ENCODE data around the gene KBTBD12. TPM values are rescaled to one million over a fixed set of nuclear protein-coding genes. Genes with fewer than 3 reads are reported as not detected.

Gene KBTBD12
- polyA plus RNA-seq, 2 of the 4 experiments (the other 2 are of a cell fraction) = not detected

DNA sequence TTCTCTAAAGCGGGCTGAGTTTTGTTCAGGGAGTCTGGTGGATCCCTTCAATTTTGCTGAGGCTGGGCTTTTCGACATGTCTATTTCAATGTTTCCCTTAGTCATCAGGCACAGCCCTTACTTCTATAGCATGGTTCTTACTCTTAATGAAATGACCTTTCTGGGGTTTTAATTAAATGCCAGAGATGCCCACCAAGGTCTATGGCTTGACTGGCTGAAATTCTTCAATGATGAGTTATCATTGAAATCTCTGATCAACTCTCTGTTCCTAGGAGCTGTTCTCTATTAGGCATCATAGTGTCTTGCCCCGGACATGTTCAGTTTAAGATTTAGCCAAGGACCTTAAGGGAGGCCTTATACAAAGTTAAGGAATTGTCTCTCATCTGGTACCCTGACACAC lies 33.4 kb upstream of the KBTBD12 start:
- TF ChIP-seq SREBF2 (IDR thresholded peaks at IDR 0.05) (no peak), MAFK (IDR thresholded peaks at IDR 0.05; ENCODE audit: partially characterized antibody) (peak; percentile 35)
- no peak overlapping the region for H3K4me2 ChIP-seq
- WGBS (ENCODE audit: missing lambda C conversion rate) = 82% methylated on average over 3 of the region's 3 CpGs
- CTCF ChIA-PET = no interaction called here
- DNase-seq (ENCODE audit: low read depth in 1 of 2, low spot score in 1 of 2) (no peak), FAIRE-seq (no peak), ATAC-seq (no peak)
- H3K4me1 ChIP-seq = no peaks in the 10 kb centered on the region
- H3K9me3 ChIP-seq = no peaks in the 10 kb centered on the region
- no peak overlapping the region for H3K4me3 ChIP-seq
- no peak overlapping the region for H3K27ac ChIP-seq
- POLR2A ChIA-PET = no interaction called here

DNA sequence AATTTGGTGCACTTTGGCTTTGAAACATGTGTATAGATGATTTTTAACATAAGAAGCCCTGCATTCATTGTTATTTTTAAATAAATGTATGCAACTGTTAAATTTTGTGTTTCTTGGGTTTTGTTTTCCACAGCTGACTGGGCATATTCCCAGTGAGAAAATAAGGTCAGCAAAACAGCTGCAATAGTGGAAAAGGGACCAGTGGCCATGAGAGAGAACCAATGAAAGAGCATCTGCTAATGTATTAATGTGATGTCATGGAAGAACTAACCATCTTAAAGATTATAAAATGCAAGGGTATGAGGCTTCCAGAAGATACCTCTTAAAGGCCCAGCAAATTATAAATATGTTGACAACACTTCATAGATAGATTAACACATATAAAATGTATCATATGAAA lies 31.0 kb upstream of the KBTBD12 start:
- no peak overlapping the region for H3K27ac ChIP-seq
- no peaks in the 10 kb centered on the region for H3K4me1 ChIP-seq
- CTCF ChIA-PET = no interaction called here
- DNase-seq (ENCODE audit: low read depth in 1 of 2, low spot score in 1 of 2) (no peak), ATAC-seq (no peak), FAIRE-seq (no peak)
- H3K4me3 ChIP-seq = no peak overlapping the region
- POLR2A ChIA-PET = no interaction called here
- TF ChIP-seq NFE2L2 (conservative IDR thresholded peaks at IDR 0.05; ENCODE audit: low read length) (no peak), SREBF2 (IDR thresholded peaks at IDR 0.05) (no peak), EHMT2 (IDR thresholded peaks at IDR 0.05; ENCODE audit: low read depth) (no peak), HOXA7 (CRISPR knock-in tag; IDR thresholded peaks at IDR 0.05) (no peak), CBX2 (IDR thresholded peaks at IDR 0.05; ENCODE audit: borderline replicate concordance, low read depth) (no peak), RCOR1 (IDR thresholded peaks at IDR 0.05; ENCODE audit: low read depth, low read length) (no peak), GATA3 (IDR thresholded peaks at IDR 0.05; ENCODE audit: borderline replicate concordance) (no peak), ZFP36 (IDR thresholded peaks at IDR 0.05; ENCODE audit: borderline replicate concordance, partially characterized antibody) (no peak), JUN (IDR thresholded peaks at IDR 0.05) (no peak), EP300 (IDR thresholded peaks at IDR 0.05) (no peak), CHD4 (IDR thresholded peaks at IDR 0.05; ENCODE audit: borderline replicate concordance) (no peak), CHD2 (IDR thresholded peaks at IDR 0.05; ENCODE audit: low read length, partially characterized antibody) (no peak)
- TF ChIP-seq, protein P1, sequence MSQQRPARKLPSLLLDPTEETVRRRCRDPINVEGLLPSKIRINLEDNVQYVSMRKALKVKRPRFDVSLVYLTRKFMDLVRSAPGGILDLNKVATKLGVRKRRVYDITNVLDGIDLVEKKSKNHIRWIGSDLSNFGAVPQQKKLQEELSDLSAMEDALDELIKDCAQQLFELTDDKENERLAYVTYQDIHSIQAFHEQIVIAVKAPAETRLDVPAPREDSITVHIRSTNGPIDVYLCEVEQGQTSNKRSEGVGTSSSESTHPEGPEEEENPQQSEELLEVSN (IDR thresholded peaks at IDR 0.05; ENCODE audit: borderline replicate concordance, low read depth) = no peak
- TF ChIP-seq, protein P2, sequence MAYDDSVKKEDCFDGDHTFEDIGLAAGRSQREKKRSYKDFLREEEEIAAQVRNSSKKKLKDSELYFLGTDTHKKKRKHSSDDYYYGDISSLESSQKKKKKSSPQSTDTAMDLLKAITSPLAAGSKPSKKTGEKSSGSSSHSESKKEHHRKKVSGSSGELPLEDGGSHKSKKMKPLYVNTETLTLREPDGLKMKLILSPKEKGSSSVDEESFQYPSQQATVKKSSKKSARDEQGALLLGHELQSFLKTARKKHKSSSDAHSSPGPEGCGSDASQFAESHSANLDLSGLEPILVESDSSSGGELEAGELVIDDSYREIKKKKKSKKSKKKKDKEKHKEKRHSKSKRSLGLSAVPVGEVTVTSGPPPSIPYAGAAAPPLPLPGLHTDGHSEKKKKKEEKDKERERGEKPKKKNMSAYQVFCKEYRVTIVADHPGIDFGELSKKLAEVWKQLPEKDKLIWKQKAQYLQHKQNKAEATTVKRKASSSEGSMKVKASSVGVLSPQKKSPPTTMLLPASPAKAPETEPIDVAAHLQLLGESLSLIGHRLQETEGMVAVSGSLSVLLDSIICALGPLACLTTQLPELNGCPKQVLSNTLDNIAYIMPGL (CRISPR knock-in tag; IDR thresholded peaks at IDR 0.05; ENCODE audit: borderline replicate concordance) = no peak
- TF ChIP-seq, protein P3, sequence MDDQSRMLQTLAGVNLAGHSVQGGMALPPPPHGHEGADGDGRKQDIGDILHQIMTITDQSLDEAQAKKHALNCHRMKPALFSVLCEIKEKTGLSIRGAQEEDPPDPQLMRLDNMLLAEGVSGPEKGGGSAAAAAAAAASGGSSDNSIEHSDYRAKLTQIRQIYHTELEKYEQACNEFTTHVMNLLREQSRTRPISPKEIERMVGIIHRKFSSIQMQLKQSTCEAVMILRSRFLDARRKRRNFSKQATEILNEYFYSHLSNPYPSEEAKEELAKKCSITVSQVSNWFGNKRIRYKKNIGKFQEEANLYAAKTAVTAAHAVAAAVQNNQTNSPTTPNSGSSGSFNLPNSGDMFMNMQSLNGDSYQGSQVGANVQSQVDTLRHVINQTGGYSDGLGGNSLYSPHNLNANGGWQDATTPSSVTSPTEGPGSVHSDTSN (IDR thresholded peaks at IDR 0.05) = no peak
- TF ChIP-seq, protein P4, sequence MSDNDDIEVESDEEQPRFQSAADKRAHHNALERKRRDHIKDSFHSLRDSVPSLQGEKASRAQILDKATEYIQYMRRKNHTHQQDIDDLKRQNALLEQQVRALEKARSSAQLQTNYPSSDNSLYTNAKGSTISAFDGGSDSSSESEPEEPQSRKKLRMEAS (IDR thresholded peaks at IDR 0.05) = no peak
- TF ChIP-seq, protein P5, sequence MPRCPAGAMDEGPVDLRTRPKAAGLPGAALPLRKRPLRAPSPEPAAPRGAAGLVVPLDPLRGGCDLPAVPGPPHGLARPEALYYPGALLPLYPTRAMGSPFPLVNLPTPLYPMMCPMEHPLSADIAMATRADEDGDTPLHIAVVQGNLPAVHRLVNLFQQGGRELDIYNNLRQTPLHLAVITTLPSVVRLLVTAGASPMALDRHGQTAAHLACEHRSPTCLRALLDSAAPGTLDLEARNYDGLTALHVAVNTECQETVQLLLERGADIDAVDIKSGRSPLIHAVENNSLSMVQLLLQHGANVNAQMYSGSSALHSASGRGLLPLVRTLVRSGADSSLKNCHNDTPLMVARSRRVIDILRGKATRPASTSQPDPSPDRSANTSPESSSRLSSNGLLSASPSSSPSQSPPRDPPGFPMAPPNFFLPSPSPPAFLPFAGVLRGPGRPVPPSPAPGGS (IDR thresholded peaks at IDR 0.05) = no peak
- no peak overlapping the region for H3K4me2 ChIP-seq
- no peaks in the 10 kb centered on the region for H3K9me3 ChIP-seq

DNA sequence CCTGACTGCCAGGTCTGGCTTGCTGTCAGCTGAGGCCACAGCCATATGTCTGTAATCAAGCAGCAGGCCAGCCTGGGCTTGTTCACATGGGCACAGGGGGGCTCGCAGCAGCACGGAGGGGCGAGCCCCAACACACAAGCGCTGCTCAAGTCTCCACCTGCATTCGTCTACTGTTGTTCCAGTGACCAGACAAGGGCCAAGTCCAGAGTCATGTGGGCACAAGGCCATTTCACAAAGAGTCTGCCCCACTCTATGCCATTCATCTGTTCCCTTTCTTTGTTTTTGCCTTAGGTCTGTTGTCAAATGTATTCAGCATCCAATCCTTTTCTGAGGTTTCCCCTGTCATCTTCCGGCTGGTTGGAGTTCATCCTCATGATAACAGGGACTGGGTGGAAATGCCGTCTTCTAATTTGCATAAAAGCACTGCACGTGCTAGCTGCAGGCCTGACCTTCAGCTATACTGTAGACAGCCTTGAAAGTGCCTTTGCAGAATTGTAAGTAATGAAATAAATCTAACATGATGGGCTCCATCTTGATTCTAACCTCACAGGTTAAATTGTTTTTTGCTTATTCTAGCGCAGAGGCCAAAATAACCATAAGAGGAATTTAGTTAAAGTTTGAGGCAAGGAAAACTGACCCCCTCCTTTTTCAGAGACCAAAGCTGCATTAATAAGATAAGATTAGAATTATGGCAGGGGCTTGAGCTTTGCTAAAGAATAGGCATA lies 28.6 kb upstream of the KBTBD12 start:
- TF ChIP-seq SREBF2 (IDR thresholded peaks at IDR 0.05) = no peak
- TF ChIP-seq ZFP36 (IDR thresholded peaks at IDR 0.05; ENCODE audit: borderline replicate concordance, partially characterized antibody) = no peak
- no peak for TF ChIP-seq MAFK (IDR thresholded peaks at IDR 0.05; ENCODE audit: partially characterized antibody)
- no peak for TF ChIP-seq RNF2 (IDR thresholded peaks at IDR 0.05; ENCODE audit: borderline replicate concordance, low read depth)
- TF ChIP-seq MYC (IDR thresholded peaks at IDR 0.05; ENCODE audit: borderline replicate concordance, low read length) = no peak
- no peak for TF ChIP-seq ZNF302 (CRISPR knock-in tag; IDR thresholded peaks at IDR 0.05)
- no peak for TF ChIP-seq ESRRA (IDR thresholded peaks at IDR 0.05; ENCODE audit: borderline replicate concordance, low read length)
- no peak for TF ChIP-seq TP53 (CRISPR knock-in tag; IDR thresholded peaks at IDR 0.05)
- no peak for TF ChIP-seq RAD21 (conservative IDR thresholded peaks at IDR 0.05 in 1 of 2, IDR thresholded peaks at IDR 0.05 in 1 of 2)
- no peak for TF ChIP-seq CBX2 (IDR thresholded peaks at IDR 0.05; ENCODE audit: borderline replicate concordance, low read depth)
- TF ChIP-seq KDM5A (IDR thresholded peaks at IDR 0.05) = no peak
- TF ChIP-seq MAZ (IDR thresholded peaks at IDR 0.05; ENCODE audit: borderline replicate concordance, low read depth, low read length) = no peak
- TF ChIP-seq BHLHE40 (IDR thresholded peaks at IDR 0.05; ENCODE audit: low read depth, low read length) = no peak
- no peak for TF ChIP-seq NFE2L2 (conservative IDR thresholded peaks at IDR 0.05; ENCODE audit: low read length)
- TF ChIP-seq HOXB5 (CRISPR knock-in tag; IDR thresholded peaks at IDR 0.05) = no peak
- ATAC-seq (no peak), DNase-seq (ENCODE audit: low read depth in 1 of 2, low spot score in 1 of 2) (no peak), FAIRE-seq (no peak)
- ChIA-PET POLR2A (no interaction called here), CTCF (interaction anchor here (1.2 kb wide), 1 partner anchor 11 kb away, joined by 3 read pairs; no protein-coding TSS in a partner anchor)
- Histone ChIP-seq H3K4me2 (no peak overlapping the region), H3K4me1 (no peaks in the 10 kb centered on the region), H3K4me3 (no peak overlapping the region), H3K27ac (no peak overlapping the region), H3K9me3 (peaks cover 14% of the 10 kb centered on the region; the same call in 2 of the 3 replicates)
- WGBS (ENCODE audit: missing lambda C conversion rate) = 90% methylated on average over 8 of the region's 9 CpGs

Data from A549 (cell line).